GM12878 (cell line): ENCODE measurements around the gene SLC5A6. TPM values are rescaled to one million over a fixed set of nuclear protein-coding genes. Genes with fewer than 3 reads are reported as not detected.
"Not testable (repeated sequence)": the region's sequence is repeated elsewhere in the genome, so short reads cannot be mapped to it uniquely, and the experiment has no call there.

Experiments used
- ATAC-seq: fragments of 200-7000 bp; cut with Tn5 transposase; 3 replicates; pipeline ENCODE4 v1.9.1; 2020; ENCODE audit warnings: mild to moderate bottlenecking, moderate library complexity
- BruUV-seq: library from RNA; stranded (reverse); fragments of 400-500 nt; replicated peaks from 2 replicates; lab custom pipeline; 2021; lab: Mats Ljungman, UMichigan
- CTCF ChIA-PET: fragments of 300-600 bp; sonication (Branson Sonifier 250); formaldehyde crosslinking; extraction: SDS; loops from one replicate; lab custom pipeline; 2021; ENCODE audit warnings: inconsistent platforms; lab: Yijun Ruan, JAX
- POLR2A ChIA-PET: fragments of 350-600 bp; formaldehyde crosslinking; extraction: SDS; loops from one replicate; lab custom pipeline; 2021; ENCODE audit warnings: inconsistent platforms; lab: Charles Lee
- RAD21 ChIA-PET: fragments of 300-600 bp; sonication (Branson Sonifier 250); formaldehyde crosslinking; loops from one replicate; lab custom pipeline; 2023; ENCODE audit warnings: antibody characterized with exemption; ENCODE audit not compliant: unreplicated experiment; lab: Charles Lee
- SMC1A ChIA-PET: fragments of 300-600 bp; sonication (Branson Sonifier 250); formaldehyde crosslinking; loops from one replicate; lab custom pipeline; 2023; ENCODE audit not compliant: unreplicated experiment, uncharacterized antibody; lab: Charles Lee
- DNase-seq: peaks from one replicate; pipeline ENCODE4 v3.0.0-alpha.2; 2011; ENCODE audit warnings: low read depth, low spot score
- FAIRE-seq: peaks from 3 replicates; lab custom pipeline; 2011; peaks lifted over from hg19 to GRCh38; lab: Jason Lieb, UNC
- H2AFZ ChIP-seq: 2 replicates; pipeline ENCODE4 v1.6.0; 2011; ENCODE audit warnings: low read depth, low read length, control low read depth; ENCODE audit not compliant: control insufficient read depth
- H3K27ac ChIP-seq: 2 replicates; pipeline ENCODE4 v1.5.1; 2011; ENCODE audit warnings: control low read depth; ENCODE audit not compliant: control insufficient read depth, insufficient read depth
- H3K27me3 ChIP-seq, 2 experiments: replicated peaks in 1 of 2; 2 replicates each; pipeline versions ENCODE4 v1.6.0 to v1.6.1; 2011; ENCODE audit warnings: low read length in 1 of 2; ENCODE audit not compliant: control insufficient read depth in 2 of 2, insufficient read depth in 2 of 2
- H3K36me3 ChIP-seq, 2 experiments: 2 replicates each; pipeline ENCODE4 v1.5.1; 2011; ENCODE audit warnings: low read length in 1 of 2; ENCODE audit not compliant: control insufficient read depth in 2 of 2, insufficient read depth in 2 of 2
- H3K4me1 ChIP-seq: 2 replicates; pipeline ENCODE4 v1.6.1; 2011; ENCODE audit warnings: mild to moderate bottlenecking, low read length, moderate library complexity, mixed read lengths; ENCODE audit not compliant: control insufficient read depth, insufficient read depth
- H3K4me2 ChIP-seq: 2 replicates; pipeline ENCODE4 v1.6.0; 2011; ENCODE audit warnings: control low read depth; ENCODE audit not compliant: control insufficient read depth, insufficient read depth
- H3K4me3 ChIP-seq: fragments of 200-600 bp; sonication (generic); 2 replicates; pipeline ENCODE4 v1.5.1; 2016
- H3K79me2 ChIP-seq: 2 replicates; pipeline ENCODE4 v1.6.0; 2011; ENCODE audit warnings: low read length; ENCODE audit not compliant: control insufficient read depth, insufficient read depth
- H3K9ac ChIP-seq: 2 replicates; pipeline ENCODE4 v1.8.0; 2011; ENCODE audit warnings: low read length, control low read depth, mixed read lengths; ENCODE audit not compliant: control insufficient read depth, insufficient read depth
- H3K9me3 ChIP-seq: replicated peaks from 3 replicates; pipeline ENCODE4 v1.5.1; 2011; ENCODE audit warnings: mild to moderate bottlenecking, low read length; ENCODE audit not compliant: control insufficient read depth, insufficient read depth
- H4K20me1 ChIP-seq: 2 replicates; pipeline ENCODE4 v1.6.0; 2011; ENCODE audit not compliant: control insufficient read depth, insufficient read depth
- BACH1 ChIP-seq: fragments of 450-650 bp; IDR thresholded peaks from 2 replicates; pipeline ENCODE4 v1.6.1; 2017; ENCODE audit warnings: mild to moderate bottlenecking, borderline replicate concordance
- CEBPB ChIP-seq, 2 experiments: fragments of 150-350 bp in 1 of 2; IDR thresholded peaks; 2 replicates each; pipeline ENCODE4 v1.6.1; 2012 to 2014; ENCODE audit warnings: low read depth in 2 of 2, low read length in 2 of 2, borderline replicate concordance in 1 of 2, inconsistent platforms in 1 of 2
- CREM ChIP-seq: IDR thresholded peaks from 2 replicates; pipeline ENCODE4 v1.6.1; 2014; ENCODE audit warnings: antibody characterized with exemption, low read depth
- NFXL1 ChIP-seq: fragments of 450-650 bp; IDR thresholded peaks from 2 replicates; pipeline ENCODE4 v1.6.1; 2017; ENCODE audit warnings: antibody characterized with exemption, mild to moderate bottlenecking, borderline replicate concordance
- SP1 ChIP-seq: IDR thresholded peaks from one replicate; pipeline ENCODE4 v1.6.1; 2011; ENCODE audit warnings: low read depth, low read length
- TCF3 ChIP-seq: IDR thresholded peaks from 2 replicates; pipeline ENCODE4 v1.6.1; 2012; ENCODE audit warnings: low read depth, mild to moderate bottlenecking, low read length, borderline replicate concordance; ENCODE audit not compliant: insufficient read depth
- ZBED1 ChIP-seq: IDR thresholded peaks from 2 replicates; pipeline ENCODE4 v1.6.1; 2016; ENCODE audit warnings: borderline replicate concordance
- WGBS: methylation state at CpG from one replicate; pipeline ENCODE4 v1.1.6; 2016; ENCODE audit warnings: low lambda C conversion rate; ENCODE audit not compliant: insufficient replicate concordance, insufficient coverage; ENCODE audit errors: missing lambda C conversion rate; 5-methylcytosine and 5-hydroxymethylcytosine counted together
- in situ Hi-C: fragments of 300-500 bp; cut with MboI; formaldehyde crosslinking; loops from 9 replicates; pipeline ENCODE4 v1.14.3; 2018; ENCODE audit warnings: mixed read lengths
- intact Hi-C: fragments of 100-400 bp; cut with micrococcal nuclease; formaldehyde crosslinking; loops from one replicate; pipeline ENCODE4 v1.14.2; 2022; ENCODE audit not compliant: unreplicated experiment
- polyA plus RNA-seq, 11 experiments: library from polyadenylated mRNA; depleted of rRNA in 4 of 11; unstranded in 6 of 11; stranded (reverse) in 5 of 11; fragments of >200 nt; fragmentation: Nextera tagmentation in 4 of 11; fragmentation: Illumina TruSeq in 1 of 11; extraction: Ambion mirVana in 4 of 11; extraction: Trizol in 1 of 11; gene quantifications; 1 replicate in 1 of 11; 2 replicates in 10 of 11; pipeline versions ENCODE4 v1.2.1 to v1.2.3, GENCODE V29; 2011 to 2016; ENCODE audit warnings: inconsistent platforms in 2 of 11, missing spikeins in 2 of 11, low read depth in 1 of 11
- total RNA-seq, 4 experiments: library from RNA; depleted of rRNA in 3 of 4; stranded (reverse); fragments of >200 nt in 3 of 4; fragmentation: Illumina TruSeq in 1 of 4; extraction: Trizol in 1 of 4; gene quantifications; 2 replicates each; pipeline versions ENCODE4 v1.2.1 to v1.2.3, GENCODE V29; 2013 to 2021

SLC5A6 gene
- total and polyA plus RNA-seq, 10 of the 15 experiments (the other 5 are each of a cell fraction or from before 2014, with no cell fraction given), result 13.1 to 101 (median 55.3) TPM

GRCh38 chr2:27195799-27196198 lies 16.3 kb downstream of the SLC5A6 start:
- FAIRE-seq, result peak; percentile 38
- CTCF ChIA-PET, result not testable (repeated sequence)

GRCh38 chr2:27194538-27195354 lies 17.3 kb downstream of the SLC5A6 start:
- no peak overlapping the region for H2AFZ ChIP-seq
- intact Hi-C loops, result loop anchor here (5.0 kb wide), 1 partner anchor 232 kb away; no protein-coding TSS in a partner anchor
- ChIA-PET CTCF (interaction anchor here (1.0 to 1.1 kb wide), 3 partner anchors 13 to 233 kb away, joined by 3 to 4 read pairs (median 3); no protein-coding TSS in a partner anchor), POLR2A (interaction anchor here (0.6 kb wide), 1 partner anchor 14 kb away, joined by 3 read pairs; no protein-coding TSS in a partner anchor), SMC1A (interaction anchor here (1.0 kb wide), 1 partner anchor 61 kb away, joined by 4 read pairs; the partner anchor contains the start of gene PREB), RAD21 (no interaction called here)
- no peaks in the 10 kb centered on the region for H3K9me3 ChIP-seq
- no peaks in the 10 kb centered on the region for H4K20me1 ChIP-seq
- no peak for TF ChIP-seq CREM
- TF ChIP-seq TCF3, result no peak
- TF ChIP-seq CEBPB (IDR thresholded peaks at IDR 0.05; ENCODE audit: borderline replicate concordance in 1 of 2, low read depth in 2 of 2, low read length in 2 of 2), result no peak
- TF ChIP-seq NFXL1, result no peak
- TF ChIP-seq SP1, result no peak
- TF ChIP-seq BACH1, result no peak
- TF ChIP-seq ZBED1, result no peak
- FAIRE-seq, result no peak
- H3K79me2 ChIP-seq, result no peaks in the 10 kb centered on the region
- H3K4me1 ChIP-seq, result no peaks in the 10 kb centered on the region
- H3K27me3 ChIP-seq, result no peaks in the 10 kb centered on the region
- no peak for DNase-seq
- no peak overlapping the region for H3K4me3 ChIP-seq
- in situ Hi-C loops, result loop anchor here (5.0 kb wide), 1 partner anchor 227 kb away; no protein-coding TSS in a partner anchor
- WGBS, result 67% methylated on average over 17 of the region's 17 CpGs
- H3K36me3 ChIP-seq, result peaks cover 0 to 3% of the 10 kb centered on the region in 2 experiments; a peak in 1 of 4 replicates
- no peak for ATAC-seq
- no peak overlapping the region for H3K27ac ChIP-seq
- no peak overlapping the region for H3K9ac ChIP-seq
- BruUV-seq, result no TSS peak
- H3K4me2 ChIP-seq, result no peak overlapping the region

More at GRCh38 chr2:27195799-27196198, 16.3 kb downstream of the SLC5A6 start:
- SMC1A ChIA-PET, H3K79me2 ChIP-seq, H3K36me3 ChIP-seq, H2AFZ ChIP-seq, RAD21 ChIA-PET, intact Hi-C loops, H3K27ac ChIP-seq, H3K9me3 ChIP-seq, DNase-seq, H4K20me1 ChIP-seq, ATAC-seq, H3K9ac ChIP-seq, H3K4me1 ChIP-seq, H3K4me3 ChIP-seq, BruUV-seq, H3K4me2 ChIP-seq, H3K27me3 ChIP-seq: not testable (repeated sequence)
- in situ Hi-C loops, result loop anchor here (5.0 kb wide), 1 partner anchor 228 kb away; no protein-coding TSS in a partner anchor
- POLR2A ChIA-PET, result interaction anchor here (0.6 kb wide), 1 partner anchor 13 kb away, joined by 3 read pairs; no protein-coding TSS in a partner anchor
- WGBS, result 96% methylated on average over 1 of the region's 3 CpGs
